Measurements from ENCODE around the gene MYH15.

MYH15 gene

DNA sequence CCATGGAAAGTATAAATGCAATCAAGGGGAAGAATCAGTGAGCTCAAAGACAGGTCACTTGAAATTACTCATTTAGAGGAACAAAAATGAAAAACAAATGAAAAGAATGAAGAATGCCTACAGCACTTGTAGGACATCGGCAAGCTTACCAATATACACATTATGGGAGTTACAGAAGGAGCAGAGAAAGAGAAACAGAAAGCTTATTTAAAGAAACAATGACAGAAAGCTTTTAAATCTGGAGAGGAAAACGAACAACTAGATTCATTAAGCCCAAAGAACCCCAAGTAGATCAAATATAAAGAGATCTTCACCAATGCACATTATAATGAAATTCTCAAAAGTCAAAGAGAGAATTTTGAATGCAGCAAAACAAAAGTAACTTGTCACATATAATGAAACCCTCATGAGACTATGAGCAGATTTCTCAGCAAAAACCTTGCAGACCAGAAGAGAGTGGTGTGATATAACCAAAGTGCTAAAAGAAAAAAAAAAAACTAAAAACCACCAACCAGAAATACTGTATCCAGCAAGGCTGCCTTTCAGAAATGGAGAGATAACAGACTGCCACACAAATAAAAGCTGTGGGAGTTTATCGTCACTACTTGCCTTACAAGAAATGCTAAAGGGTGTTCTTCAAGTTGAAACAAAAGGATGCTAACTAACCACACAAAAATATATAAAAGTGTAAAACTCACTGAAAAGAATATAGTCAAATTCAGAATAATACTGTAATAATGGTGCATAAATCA lies 63.1 kb downstream of the MYH15 start:
- DNase-seq (ENCODE audit: low read depth) = no peak
- Histone ChIP-seq H3K4me3 (ENCODE audit: low read length) (no peak overlapping the region), H3K9ac (ENCODE audit: low read length) (no peak overlapping the region), H3K4me1 (ENCODE audit: control insufficient read depth, insufficient read depth, low read length) (peaks cover 3% of the 10 kb centered on the region), H3K36me3 (ENCODE audit: control insufficient read depth, insufficient read depth, low read length, severe bottlenecking) (no peaks in the 10 kb centered on the region), H3K27me3 (replicated peaks; ENCODE audit: control insufficient read depth, insufficient read depth, low read length) (no peaks in the 10 kb centered on the region), H3K9me3 (ENCODE audit: control insufficient read depth, low read length) (peaks cover 18% of the 10 kb centered on the region)

DNA sequence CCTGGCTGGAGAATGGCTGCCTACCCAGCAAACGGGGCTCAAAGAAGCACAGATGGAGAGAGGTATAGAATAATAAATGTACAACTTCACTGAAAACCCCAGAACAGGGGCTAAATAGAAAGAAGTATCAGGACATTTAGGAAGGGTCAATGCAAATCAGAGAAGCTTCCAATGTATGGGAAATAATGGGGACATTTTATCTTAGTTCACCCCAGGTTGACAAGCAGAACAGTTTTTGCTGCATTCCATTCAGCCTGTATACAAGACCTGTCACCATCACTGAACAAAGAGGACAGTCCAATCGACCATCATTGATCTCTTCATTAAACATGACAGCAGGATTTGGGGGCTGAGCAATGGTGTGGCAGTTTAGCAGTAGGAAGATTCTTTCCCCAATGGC lies 68.1 kb downstream of the MYH15 start:
- Histone ChIP-seq H3K4me3 (ENCODE audit: low read length) (no peak overlapping the region), H3K36me3 (ENCODE audit: control insufficient read depth, insufficient read depth, low read length, severe bottlenecking) (no peaks in the 10 kb centered on the region), H3K27me3 (replicated peaks; ENCODE audit: control insufficient read depth, insufficient read depth, low read length) (no peaks in the 10 kb centered on the region), H3K4me1 (ENCODE audit: control insufficient read depth, insufficient read depth, low read length) (peaks cover 17% of the 10 kb centered on the region), H3K9ac (ENCODE audit: low read length) (no peak overlapping the region), H3K9me3 (ENCODE audit: control insufficient read depth, low read length) (peaks cover 7% of the 10 kb centered on the region)
- DNase-seq (ENCODE audit: low read depth) = no peak

DNA sequence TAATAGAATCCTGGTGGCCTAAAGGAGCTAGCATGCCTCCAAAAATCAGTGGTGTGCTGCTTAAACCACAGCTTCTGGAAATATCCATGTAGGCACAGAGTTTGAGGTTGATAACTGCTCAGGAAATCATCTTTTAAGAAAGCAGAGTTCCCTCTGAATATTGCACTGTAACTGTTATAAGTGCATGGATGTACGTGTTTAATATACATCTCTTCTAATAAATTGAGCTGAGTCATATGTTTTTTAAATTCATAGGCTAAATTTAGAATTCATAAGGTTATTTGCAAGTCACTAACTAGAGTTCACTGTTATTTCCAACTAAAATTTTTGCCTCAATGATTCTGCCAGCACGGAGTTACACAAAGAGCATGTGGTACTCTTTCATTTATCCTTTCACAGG lies 68.9 kb downstream of the MYH15 start:
- no peak for DNase-seq (ENCODE audit: low read depth)
- Histone ChIP-seq H3K27me3 (replicated peaks; ENCODE audit: control insufficient read depth, insufficient read depth, low read length) (no peaks in the 10 kb centered on the region), H3K36me3 (ENCODE audit: control insufficient read depth, insufficient read depth, low read length, severe bottlenecking) (no peaks in the 10 kb centered on the region), H3K9ac (ENCODE audit: low read length) (no peak overlapping the region), H3K4me3 (ENCODE audit: low read length) (no peak overlapping the region), H3K4me1 (ENCODE audit: control insufficient read depth, insufficient read depth, low read length) (peaks cover 17% of the 10 kb centered on the region), H3K9me3 (ENCODE audit: control insufficient read depth, low read length) (no peaks in the 10 kb centered on the region)

DNA sequence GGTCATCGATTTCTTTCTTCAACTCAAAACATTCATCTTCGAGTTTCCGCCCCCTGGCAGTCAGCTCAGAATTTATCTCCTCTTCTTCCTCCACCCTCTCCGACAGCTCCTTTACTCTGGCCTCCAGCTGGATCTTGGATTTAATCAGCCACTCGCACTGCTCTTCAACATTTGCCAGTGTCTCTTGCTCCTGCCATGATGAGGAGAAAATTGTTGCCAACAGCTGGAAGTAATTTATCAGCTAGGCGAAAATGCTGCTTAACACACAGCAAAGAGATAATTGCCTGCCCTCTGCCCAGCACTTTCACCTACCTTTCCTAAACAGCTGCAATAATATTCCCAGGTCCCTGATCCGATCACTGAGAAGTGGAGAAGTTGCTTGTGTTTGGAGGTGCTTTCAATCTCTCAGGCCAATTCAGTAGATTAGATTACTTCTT lies 69.3 kb downstream of the MYH15 start:
- H3K9ac ChIP-seq (ENCODE audit: low read length) = peak overlapping the region; percentile 7
- peaks cover 17% of the 10 kb centered on the region for H3K4me1 ChIP-seq (ENCODE audit: control insufficient read depth, insufficient read depth, low read length)
- no peak for DNase-seq (ENCODE audit: low read depth)
- H3K4me3 ChIP-seq (ENCODE audit: low read length) = no peak overlapping the region
- no peaks in the 10 kb centered on the region for H3K36me3 ChIP-seq (ENCODE audit: control insufficient read depth, insufficient read depth, low read length, severe bottlenecking)
- H3K9me3 ChIP-seq (ENCODE audit: control insufficient read depth, low read length) = no peaks in the 10 kb centered on the region
- H3K27me3 ChIP-seq (replicated peaks; ENCODE audit: control insufficient read depth, insufficient read depth, low read length) = no peaks in the 10 kb centered on the region

DNA sequence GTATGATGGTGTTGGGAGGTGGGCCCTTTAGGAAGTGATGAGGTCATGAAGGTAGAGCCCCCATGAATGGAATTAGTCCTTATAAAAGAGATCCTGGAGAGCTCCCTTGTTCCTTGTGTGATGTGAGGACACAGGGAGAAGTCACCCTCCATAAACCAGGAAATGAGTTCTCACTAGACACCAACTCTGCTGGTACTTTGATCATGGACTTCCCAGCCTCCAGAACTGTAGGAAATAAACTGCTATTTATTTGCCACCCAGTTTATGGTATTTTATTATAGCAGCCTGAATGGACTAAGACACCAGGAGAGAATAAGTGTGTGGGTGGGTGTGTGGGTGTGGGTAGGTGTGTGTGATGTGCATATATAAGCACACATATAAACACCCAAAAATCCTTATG lies 71.9 kb downstream of the MYH15 start:
- no peaks in the 10 kb centered on the region for H3K36me3 ChIP-seq (ENCODE audit: control insufficient read depth, insufficient read depth, low read length, severe bottlenecking)
- no peaks in the 10 kb centered on the region for H3K27me3 ChIP-seq (replicated peaks; ENCODE audit: control insufficient read depth, insufficient read depth, low read length)
- peaks cover 17% of the 10 kb centered on the region for H3K4me1 ChIP-seq (ENCODE audit: control insufficient read depth, insufficient read depth, low read length)
- no peak for DNase-seq (ENCODE audit: low read depth)
- H3K9ac ChIP-seq (ENCODE audit: low read length) = no peak overlapping the region
- H3K9me3 ChIP-seq (ENCODE audit: control insufficient read depth, low read length) = no peaks in the 10 kb centered on the region
- no peak overlapping the region for H3K4me3 ChIP-seq (ENCODE audit: low read length)

DNA sequence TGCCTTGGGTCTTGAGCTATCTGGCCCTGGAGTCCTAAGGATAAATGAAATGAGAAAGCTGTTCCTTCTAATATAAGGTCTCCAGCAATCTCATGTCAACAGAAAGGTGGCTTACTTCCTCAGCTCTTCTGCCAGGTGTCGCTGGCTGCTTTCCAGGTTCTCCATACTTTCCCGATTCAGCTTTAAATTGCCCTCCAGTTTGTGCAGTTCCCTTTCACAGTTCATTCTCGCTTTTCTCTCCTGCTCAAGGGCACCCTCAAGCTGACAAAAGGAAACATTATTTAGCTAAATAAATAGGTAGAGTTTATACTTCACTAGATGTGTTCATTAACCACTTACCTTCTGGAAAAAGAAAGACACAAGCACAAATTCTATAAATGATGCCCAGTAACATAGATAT lies 73.0 kb downstream of the MYH15 start:
- Histone ChIP-seq H3K27me3 (replicated peaks; ENCODE audit: control insufficient read depth, insufficient read depth, low read length) (no peaks in the 10 kb centered on the region), H3K4me1 (ENCODE audit: control insufficient read depth, insufficient read depth, low read length) (peaks cover 17% of the 10 kb centered on the region), H3K9me3 (ENCODE audit: control insufficient read depth, low read length) (no peaks in the 10 kb centered on the region), H3K4me3 (ENCODE audit: low read length) (no peak overlapping the region), H3K9ac (ENCODE audit: low read length) (no peak overlapping the region), H3K36me3 (ENCODE audit: control insufficient read depth, insufficient read depth, low read length, severe bottlenecking) (no peaks in the 10 kb centered on the region)
- DNase-seq (ENCODE audit: low read depth) = no peak

DNA sequence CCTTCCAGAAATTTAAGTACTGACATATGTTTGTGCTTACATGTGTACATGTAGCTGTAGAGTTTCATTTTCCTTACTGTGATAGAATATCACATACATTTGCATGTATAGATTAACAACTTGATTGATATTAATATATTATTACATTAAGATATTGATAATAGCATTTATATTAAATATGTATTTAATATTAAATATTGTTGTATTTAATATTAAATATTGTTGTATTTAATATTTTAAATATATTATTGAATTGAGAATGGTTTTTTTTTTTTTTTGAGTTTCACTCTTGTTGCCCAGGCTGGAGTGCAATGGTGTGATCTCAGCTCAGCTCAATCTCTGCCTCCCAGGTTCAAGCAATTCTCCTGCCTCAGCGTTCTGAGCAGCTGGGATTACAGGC lies 76.5 kb downstream of the MYH15 start:
- Histone ChIP-seq H3K4me1 (ENCODE audit: control insufficient read depth, insufficient read depth, low read length) (no peaks in the 10 kb centered on the region), H3K36me3 (ENCODE audit: control insufficient read depth, insufficient read depth, low read length, severe bottlenecking) (no peaks in the 10 kb centered on the region), H3K9me3 (ENCODE audit: control insufficient read depth, low read length) (no peaks in the 10 kb centered on the region), H3K4me3 (ENCODE audit: low read length) (no peak overlapping the region), H3K9ac (ENCODE audit: low read length) (no peak overlapping the region), H3K27me3 (replicated peaks; ENCODE audit: control insufficient read depth, insufficient read depth, low read length) (no peaks in the 10 kb centered on the region)
- no peak for DNase-seq (ENCODE audit: low read depth)

DNA sequence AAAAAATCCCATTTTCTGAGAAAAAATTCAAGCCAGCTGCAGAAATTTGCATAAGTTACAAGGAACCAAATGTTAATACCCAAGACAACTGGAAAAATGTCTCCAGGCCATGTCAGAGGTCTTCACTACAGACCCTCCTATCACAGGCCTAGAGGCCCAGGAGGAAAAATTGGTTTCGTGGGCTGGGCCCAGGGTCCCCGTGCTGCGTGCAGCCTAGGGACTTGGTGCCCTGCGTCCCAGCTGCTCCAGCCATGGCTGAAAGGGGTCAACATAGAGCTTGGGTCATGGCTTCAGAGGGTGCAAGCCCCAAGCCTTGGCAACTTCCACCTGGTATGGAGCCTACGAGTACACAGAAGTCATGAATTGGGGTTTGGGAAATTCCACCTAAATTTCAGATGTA lies 78.0 kb downstream of the MYH15 start:
- no peak overlapping the region for H3K4me3 ChIP-seq (ENCODE audit: low read length)
- H3K27me3 ChIP-seq (replicated peaks; ENCODE audit: control insufficient read depth, insufficient read depth, low read length) = no peaks in the 10 kb centered on the region
- no peaks in the 10 kb centered on the region for H3K9me3 ChIP-seq (ENCODE audit: control insufficient read depth, low read length)
- H3K4me1 ChIP-seq (ENCODE audit: control insufficient read depth, insufficient read depth, low read length) = no peaks in the 10 kb centered on the region
- H3K36me3 ChIP-seq (ENCODE audit: control insufficient read depth, insufficient read depth, low read length, severe bottlenecking) = no peaks in the 10 kb centered on the region
- no peak overlapping the region for H3K9ac ChIP-seq (ENCODE audit: low read length)
- no peak for DNase-seq (ENCODE audit: low read depth)

DNA sequence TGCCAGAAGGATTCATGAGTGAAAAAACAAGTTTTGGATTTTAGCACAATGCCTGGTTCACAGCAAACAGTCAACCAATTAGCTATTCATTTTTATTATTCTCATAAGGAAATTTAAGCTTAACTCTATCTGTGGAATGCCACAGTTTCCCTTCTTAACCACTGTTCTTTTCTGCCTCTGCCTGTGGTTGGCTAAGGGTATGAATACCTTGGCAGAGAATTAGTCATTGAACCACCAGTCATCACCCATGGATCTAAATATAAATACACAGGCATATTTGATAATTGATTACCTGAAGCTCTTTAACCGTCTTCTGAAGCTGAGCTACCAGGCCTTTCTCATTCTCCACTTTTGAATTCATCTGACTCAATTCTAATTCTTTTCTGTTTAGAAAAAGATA lies 79.9 kb downstream of the MYH15 start:
- DNase-seq (ENCODE audit: low read depth) = no peak
- H3K4me1 ChIP-seq (ENCODE audit: control insufficient read depth, insufficient read depth, low read length) = no peaks in the 10 kb centered on the region

DNA sequence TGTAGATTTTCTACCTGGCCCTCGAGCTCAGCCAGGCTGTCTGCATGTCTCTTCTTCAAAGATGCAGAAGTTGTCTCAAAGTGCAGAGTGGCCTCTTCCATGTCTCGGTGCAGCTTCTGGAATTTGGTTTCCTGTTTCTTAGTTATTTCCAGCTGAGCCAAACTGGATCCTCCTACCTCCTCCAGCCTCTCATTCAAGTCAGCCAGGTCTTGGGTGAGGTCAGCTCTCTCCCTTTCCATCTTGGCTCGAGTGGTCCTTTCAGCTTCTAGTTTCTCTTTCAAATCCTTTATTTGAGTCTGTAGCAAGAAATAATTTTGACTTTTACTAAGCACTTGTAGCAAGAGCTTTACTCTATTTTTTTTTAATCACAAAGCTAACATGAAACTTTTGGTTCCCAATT lies 81.8 kb downstream of the MYH15 start:
- no peak overlapping the region for H3K4me3 ChIP-seq (ENCODE audit: low read length)
- H3K9me3 ChIP-seq (ENCODE audit: control insufficient read depth, low read length) = no peaks in the 10 kb centered on the region
- no peaks in the 10 kb centered on the region for H3K4me1 ChIP-seq (ENCODE audit: control insufficient read depth, insufficient read depth, low read length)
- DNase-seq (ENCODE audit: low read depth) = no peak
- H3K27me3 ChIP-seq (replicated peaks; ENCODE audit: control insufficient read depth, insufficient read depth, low read length) = no peaks in the 10 kb centered on the region
- H3K9ac ChIP-seq (ENCODE audit: low read length) = no peak overlapping the region
- H3K36me3 ChIP-seq (ENCODE audit: control insufficient read depth, insufficient read depth, low read length, severe bottlenecking) = no peaks in the 10 kb centered on the region

More for the DNA sequence above, 79.9 kb downstream of the MYH15 start:
- Histone ChIP-seq H3K9me3 (ENCODE audit: control insufficient read depth, low read length) (no peaks in the 10 kb centered on the region), H3K27me3 (replicated peaks; ENCODE audit: control insufficient read depth, insufficient read depth, low read length) (no peaks in the 10 kb centered on the region), H3K4me3 (ENCODE audit: low read length) (no peak overlapping the region), H3K9ac (ENCODE audit: low read length) (no peak overlapping the region), H3K36me3 (ENCODE audit: control insufficient read depth, insufficient read depth, low read length, severe bottlenecking) (no peaks in the 10 kb centered on the region)

DNA sequence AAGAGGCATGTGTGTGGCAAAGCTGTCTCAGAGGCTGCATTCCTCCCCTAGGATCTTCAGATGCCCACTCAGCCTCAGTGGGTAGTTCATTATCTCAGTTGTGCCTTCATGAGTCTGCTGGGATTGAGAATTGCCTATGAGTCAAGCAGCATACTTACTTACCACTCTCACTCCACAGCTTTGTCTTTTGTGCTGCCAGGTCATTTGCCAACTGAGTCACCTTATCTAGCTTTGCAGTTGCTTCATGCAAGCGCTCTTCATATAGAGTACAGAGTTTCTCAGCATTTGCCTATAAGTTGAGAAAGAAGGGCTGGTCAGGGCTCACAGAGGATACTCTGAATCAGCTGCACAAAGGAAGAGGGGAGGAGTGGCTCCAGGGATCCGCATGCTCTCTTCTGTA lies 89.5 kb downstream of the MYH15 start:
- Histone ChIP-seq H3K27me3 (replicated peaks; ENCODE audit: control insufficient read depth, insufficient read depth, low read length) (no peaks in the 10 kb centered on the region), H3K36me3 (ENCODE audit: control insufficient read depth, insufficient read depth, low read length, severe bottlenecking) (no peaks in the 10 kb centered on the region), H3K4me3 (ENCODE audit: low read length) (no peak overlapping the region), H3K9me3 (ENCODE audit: control insufficient read depth, low read length) (no peaks in the 10 kb centered on the region), H3K4me1 (ENCODE audit: control insufficient read depth, insufficient read depth, low read length) (peaks cover 10% of the 10 kb centered on the region), H3K9ac (ENCODE audit: low read length) (no peak overlapping the region)
- peak; percentile 63 for DNase-seq (ENCODE audit: low read depth)
